ENCODE data around the gene ZNF737. TPM values are rescaled to one million over a fixed set of nuclear protein-coding genes. Genes with fewer than 3 reads are reported as not detected.

Gene ZNF737
- total RNA-seq, 1 donor from 2014 or later: 50.9 TPM

Other genes with a start within 250 kb of the ZNF737 start
- gene ZNF626, start 95.8 kb upstream of the ZNF737 start, total RNA-seq: 16.1 and 17.2 TPM in 2 replicates
- gene ZNF66, start 210.5 kb upstream of the ZNF737 start, total RNA-seq: 17.5 and 19.1 TPM in 2 replicates

Data from activated B cell treated with CpG ODN at 0.5 μM for 24 hours (primary cell).